Measurements from ENCODE around the gene FLNB.

DNA sequence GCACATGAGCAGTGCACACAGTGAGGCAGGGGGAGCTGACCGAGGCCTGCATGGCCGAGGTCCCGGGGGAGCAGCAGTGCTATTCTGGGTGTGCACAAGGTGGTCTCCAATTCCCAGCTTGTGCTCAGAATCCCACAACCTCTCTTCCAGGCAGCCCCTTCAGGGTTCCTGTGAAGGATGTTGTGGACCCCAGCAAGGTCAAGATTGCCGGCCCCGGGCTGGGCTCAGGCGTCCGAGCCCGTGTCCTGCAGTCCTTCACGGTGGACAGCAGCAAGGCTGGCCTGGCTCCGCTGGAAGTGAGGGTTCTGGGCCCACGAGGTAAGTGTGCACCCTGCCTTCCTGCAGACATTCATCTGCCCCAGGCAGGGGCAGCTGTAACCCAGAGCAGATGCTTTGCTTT, 122.4 kb downstream of the FLNB start:
- TF ChIP-seq TCF12 (IDR thresholded peaks at IDR 0.05; ENCODE audit: low read depth) (no peak), MAX (IDR thresholded peaks at IDR 0.05) (no peak), RAD21 (IDR thresholded peaks at IDR 0.05; ENCODE audit: low read depth) (no peak), FOXM1 (IDR thresholded peaks at IDR 0.05; ENCODE audit: borderline replicate concordance, low read depth) (no peak), TAF1 (IDR thresholded peaks at IDR 0.05; ENCODE audit: low read depth) (no peak), CEBPB (IDR thresholded peaks at IDR 0.05) (no peak), NFIC (IDR thresholded peaks at IDR 0.05) (no peak)

Measured in Ishikawa (cell line).